Measurements from ENCODE around the gene EFS.
"Not testable (repeated sequence)": the region's sequence is repeated elsewhere in the genome, so short reads cannot be mapped to it uniquely, and the experiment has no call there.

EFS gene

DNA sequence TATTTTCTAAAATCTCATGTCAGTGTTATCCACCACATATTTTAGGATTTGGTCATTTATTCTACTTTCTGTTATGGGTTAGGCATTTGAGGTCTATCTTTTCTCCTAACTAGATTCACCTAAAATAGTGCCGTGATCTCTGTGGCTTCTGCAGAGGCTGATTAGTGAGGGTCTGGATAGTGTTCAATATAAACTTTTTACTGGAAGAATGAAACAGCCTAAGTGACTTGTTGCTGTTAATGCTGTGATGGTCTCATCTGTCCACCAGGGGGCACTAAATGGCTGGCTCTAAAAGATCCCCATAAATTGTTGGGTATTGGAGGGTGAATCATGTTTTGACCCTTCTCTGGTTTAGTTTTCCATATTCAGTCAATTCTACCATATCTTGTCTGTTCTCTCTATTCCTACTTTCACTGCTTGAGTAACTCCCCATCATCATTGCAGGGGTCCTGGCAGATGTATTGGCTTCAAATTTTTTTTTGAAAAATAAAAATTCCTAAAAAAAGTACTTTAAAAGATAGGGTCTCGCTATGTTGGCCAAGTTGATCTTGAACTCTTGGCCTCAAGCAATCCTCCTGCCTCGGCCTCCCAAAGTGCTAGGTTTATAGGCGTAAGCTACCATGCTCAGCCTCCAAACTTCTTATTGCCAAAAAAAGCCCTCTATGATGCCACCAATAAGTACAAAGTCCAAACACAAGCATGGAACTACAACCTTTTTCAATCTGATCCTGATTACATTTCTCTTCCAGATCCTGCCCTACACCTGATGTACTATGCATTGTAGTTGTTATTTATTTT lies 36.8 kb downstream of the EFS start:
- no peak overlapping the region for H3K27ac ChIP-seq
- TF ChIP-seq, protein P1, sequence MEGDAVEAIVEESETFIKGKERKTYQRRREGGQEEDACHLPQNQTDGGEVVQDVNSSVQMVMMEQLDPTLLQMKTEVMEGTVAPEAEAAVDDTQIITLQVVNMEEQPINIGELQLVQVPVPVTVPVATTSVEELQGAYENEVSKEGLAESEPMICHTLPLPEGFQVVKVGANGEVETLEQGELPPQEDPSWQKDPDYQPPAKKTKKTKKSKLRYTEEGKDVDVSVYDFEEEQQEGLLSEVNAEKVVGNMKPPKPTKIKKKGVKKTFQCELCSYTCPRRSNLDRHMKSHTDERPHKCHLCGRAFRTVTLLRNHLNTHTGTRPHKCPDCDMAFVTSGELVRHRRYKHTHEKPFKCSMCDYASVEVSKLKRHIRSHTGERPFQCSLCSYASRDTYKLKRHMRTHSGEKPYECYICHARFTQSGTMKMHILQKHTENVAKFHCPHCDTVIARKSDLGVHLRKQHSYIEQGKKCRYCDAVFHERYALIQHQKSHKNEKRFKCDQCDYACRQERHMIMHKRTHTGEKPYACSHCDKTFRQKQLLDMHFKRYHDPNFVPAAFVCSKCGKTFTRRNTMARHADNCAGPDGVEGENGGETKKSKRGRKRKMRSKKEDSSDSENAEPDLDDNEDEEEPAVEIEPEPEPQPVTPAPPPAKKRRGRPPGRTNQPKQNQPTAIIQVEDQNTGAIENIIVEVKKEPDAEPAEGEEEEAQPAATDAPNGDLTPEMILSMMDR (conservative IDR thresholded peaks at IDR 0.05) = peak; percentile 87
- TF ChIP-seq ZFX (IDR thresholded peaks at IDR 0.05) = no peak

GRCh38 chr14:23326491-23327332 lies 38.3 kb downstream of the EFS start:
- H3K27ac ChIP-seq = no peak overlapping the region
- no peak for TF ChIP-seq ZFX (IDR thresholded peaks at IDR 0.05)
- TF ChIP-seq, protein P1 (conservative IDR thresholded peaks at IDR 0.05) = no peak

DNA sequence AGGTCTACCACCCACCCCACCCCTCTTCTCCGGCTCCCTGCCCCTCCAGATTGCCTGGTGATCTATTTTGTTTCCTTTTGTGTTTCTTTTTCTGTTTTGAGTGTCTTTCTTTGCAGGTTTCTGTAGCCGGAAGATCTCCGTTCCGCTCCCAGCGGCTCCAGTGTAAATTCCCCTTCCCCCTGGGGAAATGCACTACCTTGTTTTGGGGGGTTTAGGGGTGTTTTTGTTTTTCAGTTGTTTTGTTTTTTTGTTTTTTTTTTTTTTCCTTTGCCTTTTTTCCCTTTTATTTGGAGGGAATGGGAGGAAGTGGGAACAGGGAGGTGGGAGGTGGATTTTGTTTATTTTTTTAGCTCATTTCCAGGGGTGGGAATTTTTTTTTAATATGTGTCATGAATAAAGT lies 39.2 kb downstream of the EFS start:
- H3K27ac ChIP-seq = not testable (repeated sequence)

- H3K27ac ChIP-seq = no peak overlapping the region
- TF ChIP-seq, protein P1 (conservative IDR thresholded peaks at IDR 0.05) = no peak
- no peak for TF ChIP-seq ZFX (IDR thresholded peaks at IDR 0.05)
These were observed 40.0 kb downstream of the EFS start for GRCh38 chr14:23324993-23325392.

- H3K27ac ChIP-seq = no peak overlapping the region
- TF ChIP-seq, protein P1 (conservative IDR thresholded peaks at IDR 0.05) = no peak
- TF ChIP-seq ZFX (IDR thresholded peaks at IDR 0.05) = no peak
These were observed 40.5 kb downstream of the EFS start for GRCh38 chr14:23324455-23324846.

DNA sequence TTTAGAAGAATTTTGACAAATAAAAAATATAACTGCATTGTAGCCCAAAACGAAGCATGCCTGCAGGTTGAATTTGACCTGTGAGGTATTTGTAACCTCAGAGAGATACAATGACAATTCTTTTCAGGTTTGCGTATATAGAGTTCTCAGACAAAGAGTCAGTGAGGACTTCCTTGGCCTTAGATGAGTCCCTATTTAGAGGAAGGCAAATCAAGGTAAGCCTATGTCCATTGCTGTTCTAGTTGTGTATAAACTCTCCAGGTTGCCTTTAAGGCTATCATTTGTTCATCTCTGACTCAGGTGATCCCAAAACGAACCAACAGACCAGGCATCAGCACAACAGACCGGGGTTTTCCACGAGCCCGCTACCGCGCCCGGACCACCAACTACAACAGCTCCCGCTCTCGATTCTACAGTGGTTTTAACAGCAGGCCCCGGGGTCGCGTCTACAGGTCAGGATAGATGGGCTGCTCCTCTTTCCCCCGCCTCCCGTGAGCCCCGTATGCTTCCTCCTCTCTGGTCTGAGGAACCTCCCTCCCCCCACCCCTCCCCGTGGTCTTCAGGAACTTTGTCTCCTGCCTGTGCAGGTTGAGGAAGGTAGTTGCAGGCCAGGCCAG lies 41.0 kb downstream of the EFS start:
- H3K27ac ChIP-seq = no peak overlapping the region
- TF ChIP-seq, protein P1 (conservative IDR thresholded peaks at IDR 0.05) = no peak
- TF ChIP-seq ZFX (IDR thresholded peaks at IDR 0.05) = no peak

DNA sequence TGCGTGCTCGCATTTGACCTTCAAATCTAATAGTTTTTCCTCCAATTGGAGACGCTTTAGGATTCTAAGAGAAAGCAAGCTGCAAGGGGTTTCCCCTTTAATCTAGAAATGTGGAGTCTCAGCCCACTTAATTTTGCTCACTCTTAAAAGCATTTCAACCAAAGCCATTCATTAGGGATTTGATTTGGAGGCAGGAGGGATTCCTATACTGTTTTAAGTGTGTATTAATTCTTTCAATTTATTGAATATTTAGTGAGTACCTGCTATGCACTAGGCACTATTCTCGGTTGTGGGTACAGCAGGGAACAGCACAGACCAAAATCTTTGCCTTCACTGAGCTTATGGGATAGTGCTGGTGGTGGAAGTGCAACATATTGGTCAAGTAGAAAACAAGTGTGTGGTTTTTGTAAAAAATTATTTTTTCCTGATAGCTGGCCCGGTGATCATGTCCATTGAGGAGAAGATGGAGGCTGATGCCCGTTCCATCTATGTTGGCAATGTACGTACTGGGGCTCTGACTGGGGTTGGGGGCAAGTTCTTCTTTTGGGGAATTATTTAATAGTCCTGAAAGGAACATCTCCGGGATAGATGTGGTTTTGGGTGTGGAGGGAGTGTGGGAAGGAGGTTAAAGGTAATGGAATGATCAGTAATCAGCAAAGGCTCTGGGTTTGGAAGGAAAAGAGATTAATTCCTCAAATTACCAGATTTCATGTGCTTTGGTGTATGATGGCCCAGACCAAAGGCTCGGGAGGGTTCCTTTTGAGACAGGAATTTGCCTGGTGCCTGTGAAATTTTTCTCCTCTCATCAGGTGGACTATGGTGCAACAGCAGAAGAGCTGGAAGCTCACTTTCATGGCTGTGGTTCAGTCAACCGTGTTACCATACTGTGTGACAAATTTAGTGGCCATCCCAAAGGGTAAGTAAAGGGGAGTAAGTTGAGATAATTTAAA lies 42.1 kb downstream of the EFS start:
- TF ChIP-seq, protein P1 (conservative IDR thresholded peaks at IDR 0.05) = no peak
- no peak for TF ChIP-seq ZFX (IDR thresholded peaks at IDR 0.05)
- peak overlapping the region; percentile 87 for H3K27ac ChIP-seq

Data from C4-2B (cell line).